Endothelial cell of umbilical vein (primary cell): ENCODE results near the gene STUM.

ENCODE experiments used
- CTCF ChIP-seq, 2 donors: IDR thresholded peaks; 1 replicate in 1 of 2; 2 replicates in 1 of 2; pipeline ENCODE4 v1.5.1; 2011; ENCODE audit warnings: low read length in 2 of 2, mild to moderate bottlenecking in 2 of 2, moderate library complexity in 2 of 2, control low read depth in 1 of 2, inconsistent platforms in 1 of 2, low read depth in 1 of 2; ENCODE audit not compliant: insufficient read depth in 1 of 2; ENCODE audit errors: extremely low read depth in 1 of 2
- EZH2 ChIP-seq: IDR thresholded peaks from 2 replicates; pipeline ENCODE4 v1.6.1; 2012; ENCODE audit warnings: borderline replicate concordance, low read depth, mild to moderate bottlenecking, moderate library complexity, low read length, inconsistent platforms; ENCODE audit not compliant: severe bottlenecking
- POLR2A ChIP-seq: IDR thresholded peaks from 2 replicates; pipeline ENCODE4 v1.6.1; 2012; ENCODE audit warnings: low read depth, mild to moderate bottlenecking, control low read depth, low read length

- TF ChIP-seq CTCF (IDR thresholded peaks at IDR 0.05; ENCODE audit: extremely low read depth in 1 of 2, insufficient read depth in 1 of 2, low read depth in 1 of 2, low read length in 2 of 2) (no peak), EZH2 (no peak), POLR2A (no peak)
Observed at GRCh38 chr1:226565476-226565875, 16.9 kb downstream of the STUM start.
